Tongue (tissue), 3 donors: ENCODE data around the gene PLCB1. TPM values are rescaled to one million over a fixed set of nuclear protein-coding genes. Genes with fewer than 3 reads are reported as not detected.

Source experiments
- DNase-seq: peaks from one replicate; pipeline ENCODE4 v3.0.0-alpha.2; 2015
- small RNA-seq: library from RNA; depleted of rRNA; stranded (forward); fragments of <200 nt; gene quantifications from one replicate; pipeline ENCODE3, GENCODE V24; 2014; ENCODE audit warnings: low replicate concordance
- total RNA-seq: library from RNA; depleted of rRNA; stranded (reverse); fragments of >200 nt; gene quantifications from one replicate; pipeline ENCODE4 v1.2.3, GENCODE V29; 2014

PLCB1 gene
- total RNA-seq, 1 donor from 2014 or later: 30.9 TPM

- no peak for DNase-seq
These were observed 771.9 kb downstream of the PLCB1 start for GRCh38 chr20:8903655-8904605.

DNA sequence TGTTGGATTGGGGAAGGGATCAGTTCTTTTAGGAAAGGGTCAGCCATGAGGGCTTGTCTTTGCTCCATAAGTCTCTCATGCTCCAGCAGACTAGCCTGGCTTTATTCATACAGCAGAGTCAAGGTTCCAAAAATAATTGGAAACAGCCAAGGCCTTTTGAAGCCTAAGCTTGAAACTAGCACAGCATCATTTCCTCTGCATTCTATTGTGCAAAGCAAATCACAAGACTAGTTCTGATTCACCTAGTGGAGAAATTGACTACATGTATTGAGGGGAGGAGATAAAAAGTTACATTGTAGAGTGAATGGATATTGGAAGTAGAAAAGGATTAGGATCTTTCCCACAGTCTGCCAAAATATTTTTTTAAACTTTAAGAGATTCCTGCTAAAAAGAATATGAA lies 777.5 kb downstream of the PLCB1 start:
- no peak for DNase-seq

DNA sequence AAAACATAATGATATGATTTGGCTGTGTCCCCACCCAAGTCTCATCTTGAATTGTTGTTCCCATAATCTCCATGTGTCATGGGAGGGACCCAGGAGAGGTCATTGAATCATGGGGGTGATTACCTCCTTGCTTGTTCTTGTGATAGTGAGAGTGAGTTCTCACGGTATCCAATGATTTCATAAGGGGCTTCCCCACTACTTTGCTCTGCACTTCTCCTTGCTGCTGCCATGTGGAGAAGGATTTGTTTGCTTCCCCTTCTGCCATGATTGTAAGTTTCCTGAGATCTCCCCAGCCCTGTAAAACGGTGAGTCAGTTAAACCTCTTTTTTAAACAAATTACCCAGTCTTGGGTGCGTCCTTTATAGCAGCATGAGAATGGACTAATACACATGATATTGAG lies 780.0 kb downstream of the PLCB1 start:
- DNase-seq: no peak

- no peak for DNase-seq
These were observed 780.7 kb downstream of the PLCB1 start for GRCh38 chr20:8912731-8913130.

DNA sequence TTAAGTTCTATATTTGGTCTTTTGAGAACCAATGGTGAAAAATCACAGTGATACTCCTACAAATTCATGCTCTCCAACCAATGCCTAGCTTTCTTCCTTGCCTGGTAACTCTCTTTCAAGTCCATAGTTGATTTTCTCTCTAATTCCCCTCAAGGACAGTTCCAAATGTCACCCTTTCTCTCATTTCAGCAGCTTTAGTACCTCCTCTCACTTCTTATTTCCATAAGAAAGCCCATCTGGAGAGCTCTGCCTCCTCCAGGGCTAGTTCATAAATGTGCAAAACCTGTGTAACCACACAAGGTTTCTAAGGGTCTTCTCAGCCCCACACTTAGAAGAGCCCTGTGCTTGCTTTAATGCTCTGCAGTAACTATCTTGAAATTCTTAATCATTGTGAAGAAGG lies 781.4 kb downstream of the PLCB1 start:
- no peak for DNase-seq

- no peak for DNase-seq
These were observed 782.4 kb downstream of the PLCB1 start for GRCh38 chr20:8914421-8914820.

- no peak for DNase-seq
These were observed 785.0 kb downstream of the PLCB1 start for GRCh38 chr20:8917084-8917483.

- no peak for DNase-seq
These were observed 786.1 kb downstream of the PLCB1 start for GRCh38 chr20:8918145-8918544.

DNA sequence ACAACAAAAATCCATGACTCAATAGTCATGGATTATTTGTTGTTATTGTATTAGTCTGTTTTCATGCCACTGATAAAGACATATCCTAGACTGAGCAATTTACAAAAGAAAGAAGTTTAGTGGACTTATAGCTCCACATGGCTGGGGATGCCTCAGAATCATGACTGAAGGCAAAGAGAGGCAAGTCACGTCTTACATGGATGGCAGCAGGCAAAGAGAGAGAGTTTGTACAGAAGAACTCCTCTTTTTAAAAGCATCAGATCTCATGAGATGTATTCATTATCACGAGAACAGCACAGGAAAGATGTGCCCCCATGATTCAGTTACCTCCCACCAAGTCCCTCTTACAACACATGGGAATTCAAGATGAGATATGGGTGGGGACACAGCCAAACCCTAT lies 792.5 kb downstream of the PLCB1 start:
- no peak for DNase-seq

DNA sequence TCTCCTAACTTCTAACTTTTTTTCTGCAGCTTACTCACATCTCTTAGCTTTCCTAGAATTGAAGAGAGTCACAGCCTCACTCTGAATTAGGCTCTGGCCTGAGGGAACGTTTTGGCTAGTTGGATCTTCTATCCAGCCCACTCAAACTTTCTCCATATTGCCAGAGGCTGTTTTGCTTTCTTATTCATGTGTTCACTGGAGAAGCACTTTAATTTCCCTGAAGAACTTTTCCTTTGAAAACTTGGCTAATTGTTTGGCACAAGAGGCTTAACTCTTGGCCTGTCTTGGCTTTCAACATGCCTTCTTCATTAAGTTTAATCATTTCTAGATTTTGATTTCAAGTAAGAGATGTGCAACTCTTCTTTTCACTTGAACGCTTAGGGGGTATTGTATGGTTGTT lies 798.7 kb downstream of the PLCB1 start:
- peak; percentile 20 for DNase-seq

- peak; percentile 34 for DNase-seq
These were observed 800.4 kb downstream of the PLCB1 start for GRCh38 chr20:8932192-8933165.

- DNase-seq: peak; percentile 66
These were observed 801.3 kb downstream of the PLCB1 start for GRCh38 chr20:8933381-8933807.

DNA sequence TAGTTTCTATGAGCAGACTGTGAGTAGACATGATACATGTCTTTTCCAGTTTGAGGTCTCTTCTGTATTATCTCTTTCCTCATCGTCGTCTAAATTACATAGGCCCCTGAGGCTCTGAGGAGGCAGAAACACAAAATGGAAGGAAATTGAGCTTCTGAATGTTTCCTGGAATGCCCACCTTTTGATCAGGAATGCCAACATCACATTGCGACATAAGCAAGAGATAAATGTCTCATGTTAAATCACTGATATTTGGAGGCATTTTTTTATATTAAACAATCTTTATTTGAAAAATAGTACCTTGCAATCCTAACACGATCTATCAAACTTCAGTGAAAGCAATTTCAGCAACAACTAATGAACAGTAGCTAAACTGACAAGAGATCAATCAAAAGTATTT lies 802.3 kb downstream of the PLCB1 start:
- DNase-seq: no peak

Small RNAs within 50 kb of the gene (small RNA-seq; reads per million reads assigned to genes)
- gene AL445567.1: not detected
- gene RNU105B: not detected

Other genes with a start within 250 kb of the PLCB1 start
- gene HAO1, start 191.8 kb upstream of the PLCB1 start, total RNA-seq: not detected
- gene TMX4, start 112.5 kb upstream of the PLCB1 start, total RNA-seq: 46.7 TPM